Medulla oblongata (tissue), 1 donor: ENCODE data around the gene KCNE4.
"Not testable (repeated sequence)": the region's sequence is repeated elsewhere in the genome, so short reads cannot be mapped to it uniquely, and the experiment has no call there.

Experiments
- DNase-seq: peaks from one replicate; pipeline ENCODE4 v3.0.0-alpha.2; 2015; ENCODE audit errors: extremely low spot score

Gene KCNE4

GRCh38 chr2:223057569-223057968, 5.6 kb downstream of the KCNE4 start:
- no peak for DNase-seq

- no peak for DNase-seq
Measured at GRCh38 chr2:223058952-223059716, 7.1 kb downstream of the KCNE4 start.

DNA sequence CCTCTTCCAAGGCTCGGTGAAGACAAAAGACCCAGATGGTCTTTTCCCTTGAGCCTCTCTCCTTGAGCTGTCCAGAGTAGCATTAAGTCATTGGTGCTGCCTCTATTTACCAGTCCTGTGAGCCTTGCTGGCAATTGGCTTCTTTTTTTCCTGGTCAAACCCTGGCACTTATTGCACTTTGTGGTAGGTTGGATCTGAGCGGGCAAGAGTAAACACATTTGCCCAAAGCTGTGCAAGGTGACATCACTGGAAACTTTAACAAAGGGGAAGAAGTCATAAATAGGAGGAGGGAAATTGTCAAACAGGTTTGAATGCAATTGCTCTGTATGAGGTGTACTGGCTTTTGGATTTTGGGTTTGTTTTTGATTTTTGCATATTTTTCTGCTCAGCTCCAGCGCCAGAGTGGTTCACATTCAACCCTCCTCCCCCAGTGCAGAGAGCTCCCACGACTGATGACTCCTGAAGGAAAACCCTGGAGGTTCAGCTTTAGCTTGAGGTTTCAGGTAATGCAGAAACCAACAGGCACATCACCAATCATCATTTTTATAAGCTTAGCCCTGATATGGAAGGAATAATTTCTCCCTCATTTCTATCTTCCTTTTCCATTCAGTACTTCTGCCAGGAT, 8.3 kb downstream of the KCNE4 start:
- no peak for DNase-seq

DNA sequence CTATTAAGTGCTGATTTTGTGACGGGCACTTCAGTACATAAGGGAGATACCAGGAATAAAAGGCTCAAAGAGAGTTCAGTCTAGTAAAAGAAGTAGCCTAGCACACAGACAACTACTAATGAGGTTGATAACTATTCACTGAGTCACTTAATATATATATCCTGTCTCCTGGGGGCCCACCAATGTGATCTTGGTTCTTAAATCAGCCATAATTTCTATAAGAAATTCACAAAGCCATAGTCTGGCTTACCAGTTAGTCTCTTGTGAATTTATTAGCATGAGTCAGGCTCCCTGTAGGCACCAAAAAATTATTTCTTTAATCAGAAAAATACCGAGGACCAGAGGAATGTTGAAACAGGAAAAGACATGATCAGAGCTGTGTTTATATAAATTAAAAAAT, 10.4 kb downstream of the KCNE4 start:
- no peak for DNase-seq

DNA sequence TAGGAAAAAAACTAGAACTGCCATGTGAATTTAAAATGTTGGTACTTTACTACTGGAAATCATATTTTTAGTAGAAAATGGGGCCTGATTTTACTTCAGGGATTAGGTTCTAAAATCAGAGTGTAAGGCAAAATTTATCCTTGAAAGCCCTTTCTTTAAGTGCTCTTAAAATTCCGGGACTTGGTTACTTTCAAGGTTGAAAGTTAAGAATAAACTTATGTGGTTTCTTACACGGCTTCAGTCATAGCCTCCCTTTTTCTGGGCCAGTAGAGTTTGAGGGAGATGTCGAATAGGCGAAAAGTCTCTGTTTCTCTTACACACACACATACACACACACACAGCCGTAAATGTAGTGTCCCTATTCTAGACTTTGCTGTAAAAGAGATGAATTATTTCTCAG, 13.1 kb downstream of the KCNE4 start:
- DNase-seq: no peak

DNA sequence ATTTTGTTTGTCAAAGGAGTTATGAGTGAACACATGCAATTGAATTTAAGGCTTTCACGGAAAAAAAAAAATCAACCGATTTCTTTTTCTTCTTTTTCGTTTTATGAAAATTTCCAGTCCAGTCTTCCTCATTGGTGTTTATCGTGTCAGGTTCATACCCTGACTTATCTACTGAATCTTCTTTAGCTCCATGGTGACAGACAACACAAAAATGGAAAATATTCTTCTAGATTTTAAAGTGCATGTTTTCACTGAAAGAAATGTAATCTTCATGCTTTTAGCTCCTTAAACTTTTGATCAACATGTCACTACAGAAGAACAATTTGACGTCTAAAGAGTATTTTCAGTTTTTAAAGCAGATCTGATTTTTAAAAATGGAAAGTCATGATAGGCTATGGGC, 14.7 kb downstream of the KCNE4 start:
- no peak for DNase-seq

DNA sequence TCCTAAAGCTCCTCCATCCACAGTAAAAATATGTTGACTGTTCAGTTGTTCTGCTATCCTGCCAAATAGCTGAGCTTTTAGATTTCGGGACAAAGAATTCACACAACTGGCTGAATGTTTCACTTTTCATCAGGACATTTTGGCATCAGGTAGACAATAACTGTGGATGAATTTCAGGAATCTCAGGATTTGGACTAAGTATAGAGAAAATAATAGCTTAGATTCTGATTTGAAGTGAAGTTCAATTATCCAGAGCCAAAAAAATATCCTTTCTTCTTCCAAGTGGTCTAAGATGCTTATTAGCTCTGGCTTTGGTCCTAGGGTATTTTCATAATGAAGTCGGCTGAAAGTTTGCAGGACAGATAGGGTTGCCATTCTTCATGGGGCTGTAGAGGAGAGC, 16.1 kb downstream of the KCNE4 start:
- no peak for DNase-seq

- no peak for DNase-seq
Measured at GRCh38 chr2:223069465-223069864, 17.5 kb downstream of the KCNE4 start.

DNA sequence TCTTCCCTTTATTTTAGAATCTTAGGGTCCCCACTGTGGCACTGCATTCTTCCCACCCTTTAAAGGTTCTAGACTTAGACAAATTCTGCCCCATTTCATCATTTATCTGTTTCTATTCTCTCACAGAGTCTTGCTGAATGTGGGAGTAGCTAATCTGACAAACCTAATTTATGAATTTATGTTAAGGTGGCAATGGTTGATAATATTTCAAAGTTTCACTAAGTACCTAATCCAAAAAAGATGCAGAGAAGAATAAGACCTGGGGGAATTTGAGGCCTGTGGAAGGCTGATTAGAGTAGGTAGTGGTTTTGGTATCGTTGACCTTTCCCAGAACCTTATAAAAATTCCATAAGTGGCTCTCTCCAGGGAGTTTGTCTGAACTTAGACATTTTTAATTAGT, 18.0 kb downstream of the KCNE4 start:
- no peak for DNase-seq

DNA sequence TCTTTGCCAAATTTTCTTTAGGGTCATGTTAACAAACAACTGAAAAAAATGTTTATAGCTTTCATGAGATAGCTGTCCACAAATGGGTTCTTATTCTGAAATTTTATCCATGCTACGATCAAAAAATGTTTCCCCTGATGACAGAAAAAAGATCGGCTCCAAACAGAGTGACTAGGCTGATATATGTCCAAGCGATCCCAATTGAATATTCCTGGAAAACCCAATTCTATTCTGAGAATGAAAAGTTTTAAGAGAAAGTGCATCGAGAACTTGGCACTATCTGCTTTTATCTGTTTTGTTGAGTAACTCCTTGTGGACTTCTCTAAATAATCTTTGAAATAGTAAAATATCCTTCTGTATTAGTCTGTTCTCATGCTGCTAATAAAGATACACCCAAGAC, 19.1 kb downstream of the KCNE4 start:
- no peak for DNase-seq

DNA sequence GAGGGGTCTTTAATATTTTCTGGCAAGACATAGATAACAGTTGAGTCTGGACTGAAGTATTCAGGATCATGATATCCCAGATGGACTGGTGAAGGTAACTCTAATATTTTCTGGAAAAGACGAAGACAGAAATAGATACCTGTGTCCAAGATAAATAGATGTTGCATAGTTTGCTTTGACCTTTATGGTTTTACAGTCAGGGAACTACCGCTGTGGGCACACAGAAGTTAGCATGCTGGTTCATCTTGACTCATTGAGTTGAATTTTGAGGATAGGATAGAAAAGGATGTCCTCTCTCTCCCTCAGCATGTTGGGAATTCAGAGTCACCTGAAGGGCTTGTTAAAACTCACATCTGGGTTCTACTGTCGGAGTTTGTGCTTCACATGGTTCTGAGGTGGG, 20.8 kb downstream of the KCNE4 start:
- no peak for DNase-seq

DNA sequence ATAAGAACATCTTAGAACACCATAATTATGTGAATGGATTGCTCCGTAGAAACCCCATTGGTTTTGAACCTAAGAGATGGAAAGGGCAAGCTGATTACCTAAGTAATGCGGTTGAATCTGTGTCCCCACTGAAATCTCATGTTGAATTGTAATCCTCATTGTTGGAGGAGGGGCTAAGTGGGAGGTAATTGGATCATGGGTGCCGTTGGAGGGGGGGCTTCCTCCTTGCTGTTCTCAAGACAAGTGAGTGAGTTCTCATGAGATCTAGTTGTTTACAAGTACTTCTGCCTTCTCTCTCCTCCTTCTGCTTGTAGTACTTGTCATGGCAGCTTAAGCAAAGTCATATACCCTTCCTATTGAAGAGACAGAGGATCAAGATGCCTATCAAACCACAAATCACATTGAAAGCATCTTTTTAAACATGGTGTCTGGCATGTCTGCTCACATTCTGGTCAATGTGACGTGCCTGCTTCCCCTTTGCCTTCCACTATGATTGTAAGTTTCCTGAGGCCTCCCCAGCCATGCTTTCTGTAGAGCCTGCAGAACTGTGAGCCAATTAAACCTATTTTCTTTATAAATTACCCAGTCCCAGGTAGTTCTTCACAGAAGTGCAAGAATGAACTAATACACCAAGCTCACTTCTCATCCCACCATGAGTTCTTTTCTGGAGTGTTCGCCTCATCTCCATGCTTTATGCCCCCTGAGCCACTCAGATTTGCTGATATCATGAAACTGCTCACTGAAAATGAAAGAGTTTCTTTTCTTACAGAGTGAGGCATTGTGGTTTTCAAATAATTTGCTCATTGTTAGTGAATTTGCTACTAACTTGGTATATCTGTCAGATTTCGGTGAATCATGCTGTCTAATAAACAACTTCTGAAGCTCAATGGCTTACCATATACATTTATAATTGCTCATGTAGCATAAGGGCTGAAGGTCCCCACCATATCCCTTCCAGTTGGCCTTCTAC, 23.6 kb downstream of the KCNE4 start:
- DNase-seq: no peak

GRCh38 chr2:223076573-223076972, 24.6 kb downstream of the KCNE4 start:
- no peak for DNase-seq

DNA sequence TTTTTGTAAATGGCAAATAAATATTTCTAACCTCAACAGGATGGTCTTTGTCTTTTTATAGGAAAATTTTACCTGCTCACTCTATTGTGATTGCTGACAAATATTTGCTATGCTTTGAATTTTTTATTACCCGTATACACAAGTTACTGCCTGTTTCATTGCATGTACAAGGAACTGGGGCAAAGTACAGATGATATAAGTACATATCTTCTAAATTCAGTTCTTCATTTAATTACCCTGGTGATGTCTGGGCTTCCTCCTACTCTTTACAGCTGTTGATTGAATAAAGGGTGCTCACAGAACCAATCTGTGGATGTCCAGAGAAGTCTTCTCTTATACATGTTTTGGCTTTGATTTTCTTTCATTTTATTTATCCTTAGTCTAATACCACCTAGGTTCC, 26.5 kb downstream of the KCNE4 start:
- no peak for DNase-seq

- no peak for DNase-seq
Measured at GRCh38 chr2:223079378-223079777, 27.4 kb downstream of the KCNE4 start.

GRCh38 chr2:223079925-223080324, 27.9 kb downstream of the KCNE4 start:
- DNase-seq: no peak

DNA sequence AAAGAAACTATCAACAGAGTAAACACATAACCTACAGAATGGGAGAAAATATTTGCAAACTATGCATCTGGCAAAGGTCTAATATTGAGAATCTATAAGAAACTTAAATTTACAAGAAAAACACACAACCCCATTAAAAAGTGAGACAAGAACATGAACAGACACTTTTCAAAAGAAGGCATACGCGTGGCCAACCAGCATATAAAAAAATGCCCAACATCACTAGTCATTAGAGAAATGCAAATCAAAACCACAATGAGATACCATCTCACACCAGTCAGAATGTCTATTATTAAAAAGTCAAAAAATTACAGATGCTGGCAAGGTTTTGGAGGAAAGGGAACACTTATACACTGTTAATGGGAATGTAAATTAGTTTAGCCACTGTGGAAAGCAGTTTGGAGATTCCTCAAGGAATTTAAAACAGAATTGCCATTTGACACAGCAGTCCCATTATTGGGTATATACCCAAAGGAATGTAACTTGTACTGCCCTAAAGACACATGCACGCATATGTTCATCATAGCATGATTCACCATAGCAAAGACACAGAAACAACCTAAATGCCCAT, 28.9 kb downstream of the KCNE4 start:
- DNase-seq: not testable (repeated sequence)

- no peak for DNase-seq
Measured at GRCh38 chr2:223081789-223082188, 29.8 kb downstream of the KCNE4 start.

DNA sequence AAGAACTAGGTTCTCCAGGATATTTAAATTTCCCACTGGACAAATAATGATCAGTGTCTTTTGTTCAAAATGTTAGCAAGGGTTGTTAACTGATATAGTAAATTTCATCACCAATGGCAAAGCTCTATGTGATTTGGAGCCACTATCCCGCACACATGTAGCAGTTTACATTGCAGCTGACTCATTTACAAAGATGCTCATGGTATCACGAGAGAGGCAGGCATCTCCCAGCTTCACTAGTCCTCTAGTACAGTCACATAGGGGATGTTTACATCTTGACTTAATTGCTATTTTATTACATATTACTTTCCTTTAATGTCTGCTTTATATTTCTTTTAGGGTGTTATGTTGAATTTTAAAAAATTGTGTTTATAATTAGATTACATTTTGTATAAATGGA, 30.7 kb downstream of the KCNE4 start:
- no peak for DNase-seq

GRCh38 chr2:223083402-223084070, 31.5 kb downstream of the KCNE4 start:
- no peak for DNase-seq

- DNase-seq: peak; percentile 16
Measured at GRCh38 chr2:223084873-223085272, 32.9 kb downstream of the KCNE4 start.
